ENCODE data around the gene CAPN5.

Gene CAPN5

DNA sequence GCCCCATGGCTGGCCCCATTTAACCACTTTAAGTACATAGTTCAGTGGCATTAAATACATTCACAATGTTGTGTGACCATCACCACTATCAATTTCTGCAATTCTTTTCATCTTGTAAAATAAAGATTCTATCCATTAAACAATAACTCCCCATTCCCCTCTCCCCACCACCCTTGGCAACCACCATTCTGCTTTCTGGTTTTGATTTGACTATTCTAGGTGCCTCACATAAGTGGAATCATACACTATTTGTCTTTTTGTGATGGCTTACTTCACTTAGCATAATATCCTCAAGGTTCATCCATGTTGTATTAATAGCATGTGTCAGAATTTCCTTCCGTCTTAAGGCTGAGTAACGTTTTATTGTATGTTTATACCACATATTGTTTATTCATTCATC lies 68.3 kb downstream of the CAPN5 start:
- no peak for DNase-seq (ENCODE audit: low read depth)

DNA sequence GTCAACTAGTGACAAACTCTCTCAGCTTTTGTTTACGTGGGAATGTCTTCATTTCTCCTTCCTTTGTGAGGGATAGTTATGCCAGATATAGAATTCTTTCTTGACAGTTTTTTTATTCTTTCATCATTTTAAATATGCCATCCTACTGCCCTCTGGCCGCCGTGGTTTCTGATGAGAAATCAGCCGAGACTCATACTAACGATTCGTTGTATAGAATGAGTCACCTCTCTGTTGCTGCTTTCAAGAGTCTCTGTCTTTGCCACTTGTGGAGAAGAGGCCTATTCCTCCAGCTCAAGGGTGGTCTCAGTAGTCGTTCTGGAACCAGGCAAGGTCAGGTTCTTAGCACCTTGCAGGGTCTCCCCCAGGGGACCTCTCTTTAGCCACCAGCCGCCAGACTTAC lies 69.3 kb downstream of the CAPN5 start:
- DNase-seq (ENCODE audit: low read depth), result no peak

GRCh38 chr11:77136784-77137420 lies 70.1 kb downstream of the CAPN5 start:
- no peak for DNase-seq (ENCODE audit: low read depth)

DNA sequence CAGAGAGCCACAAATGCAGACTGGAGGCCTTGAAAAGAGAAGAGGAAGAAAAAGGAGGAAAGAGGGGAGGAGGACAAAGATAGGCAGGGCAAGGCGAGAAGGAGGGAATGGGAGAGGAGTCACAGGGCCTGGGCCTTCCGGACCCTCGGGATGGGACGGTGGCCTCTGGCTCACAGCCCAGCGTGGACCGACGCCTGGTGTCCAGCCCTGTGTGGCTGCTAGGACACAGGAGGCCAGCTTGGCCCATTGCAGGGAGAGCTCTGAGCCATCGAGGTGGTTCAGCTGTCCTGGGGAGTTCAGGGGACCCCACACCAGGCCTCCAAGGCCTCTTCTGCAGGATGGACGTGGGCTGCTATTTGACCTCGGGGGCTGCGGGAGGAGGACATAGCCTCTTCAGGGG lies 70.7 kb downstream of the CAPN5 start:
- DNase-seq (ENCODE audit: low read depth), result no peak

- no peak for DNase-seq (ENCODE audit: low read depth)
Measured at GRCh38 chr11:77138106-77138649, 71.4 kb downstream of the CAPN5 start.

DNA sequence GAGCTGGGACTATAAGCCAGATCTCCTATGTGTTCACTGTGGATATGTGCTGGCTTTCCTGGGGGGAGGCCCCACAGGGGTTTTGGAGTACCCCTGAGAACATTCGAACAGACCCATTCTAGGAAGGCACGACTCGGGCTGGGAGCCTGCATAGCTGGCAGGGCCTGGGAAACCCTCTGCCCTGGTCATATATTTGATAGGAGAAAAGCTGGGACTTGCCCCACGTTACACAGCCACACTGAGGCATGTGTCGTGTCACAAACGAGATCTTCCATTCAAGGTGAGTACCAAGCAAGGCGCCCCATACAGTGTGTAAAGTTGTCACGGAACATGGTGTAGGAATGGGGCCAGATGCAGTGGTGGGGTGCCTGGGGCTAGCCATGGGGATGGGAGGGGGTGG lies 72.4 kb downstream of the CAPN5 start:
- no peak for DNase-seq (ENCODE audit: low read depth)

- DNase-seq (ENCODE audit: low read depth), result no peak
Measured at GRCh38 chr11:77140231-77140851, 73.6 kb downstream of the CAPN5 start.

GRCh38 chr11:77141034-77141433 lies 74.3 kb downstream of the CAPN5 start:
- no peak for DNase-seq (ENCODE audit: low read depth)

DNA sequence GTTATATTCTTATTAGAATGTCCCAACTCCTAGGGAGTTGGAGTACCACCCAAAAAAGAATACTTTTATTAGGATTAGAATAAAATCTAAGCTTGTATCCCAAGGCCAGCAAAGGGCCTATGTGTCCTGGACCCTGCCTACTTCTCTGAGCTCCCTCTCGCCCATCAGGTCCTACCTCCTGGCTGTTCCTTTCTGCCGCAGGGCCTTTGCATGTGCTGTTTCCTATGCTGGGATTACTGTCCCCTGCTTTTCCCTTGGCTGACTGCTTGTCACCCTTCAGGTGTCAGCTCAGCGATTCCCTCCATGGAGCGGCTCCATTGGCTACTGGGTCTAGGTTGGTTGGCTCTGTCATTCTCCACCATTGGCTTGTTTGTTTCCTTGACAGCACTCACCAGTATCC lies 74.7 kb downstream of the CAPN5 start:
- DNase-seq (ENCODE audit: low read depth), result no peak

- DNase-seq (ENCODE audit: low read depth), result no peak
Measured at GRCh38 chr11:77142091-77142975, 75.6 kb downstream of the CAPN5 start.

DNA sequence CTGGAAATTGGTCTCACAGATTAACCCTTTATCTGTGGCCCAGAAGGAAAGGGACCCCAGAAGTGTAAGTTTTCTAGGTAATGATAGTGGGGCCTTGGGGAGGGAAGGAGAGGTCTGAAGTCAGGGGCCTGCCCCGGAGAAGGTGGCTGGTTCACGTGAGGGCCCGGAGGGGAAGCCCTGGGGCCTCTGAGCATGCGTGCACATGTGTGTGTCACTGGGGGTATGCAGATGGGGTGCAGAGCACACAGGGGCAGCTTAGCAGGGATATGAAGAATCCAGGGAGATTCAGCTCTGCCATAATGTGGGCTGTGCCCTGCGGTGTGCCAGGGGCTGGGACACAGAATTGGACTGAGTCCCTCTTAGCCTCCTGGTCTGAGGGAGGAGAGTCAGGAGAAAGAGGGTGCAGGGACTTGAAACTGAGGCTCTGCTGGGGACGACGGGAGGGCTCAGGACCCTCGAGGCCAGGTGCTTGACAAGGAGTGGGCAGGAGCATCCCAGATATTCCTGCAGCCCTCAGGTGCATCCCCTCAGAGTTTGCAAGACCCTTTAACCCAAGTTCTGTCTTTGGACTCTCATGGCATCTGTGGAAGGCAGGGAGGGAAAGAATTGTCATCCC lies 76.7 kb downstream of the CAPN5 start:
- DNase-seq (ENCODE audit: low read depth), result no peak

- no peak for DNase-seq (ENCODE audit: low read depth)
Measured at GRCh38 chr11:77144196-77144856, 77.6 kb downstream of the CAPN5 start.

- DNase-seq (ENCODE audit: low read depth), result no peak
Measured at GRCh38 chr11:77144857-77145428, 78.2 kb downstream of the CAPN5 start.

- DNase-seq (ENCODE audit: low read depth), result no peak
Measured at GRCh38 chr11:77146261-77147035, 79.7 kb downstream of the CAPN5 start.

GRCh38 chr11:77147036-77147315 lies 80.2 kb downstream of the CAPN5 start:
- DNase-seq (ENCODE audit: low read depth), result no peak

DNA sequence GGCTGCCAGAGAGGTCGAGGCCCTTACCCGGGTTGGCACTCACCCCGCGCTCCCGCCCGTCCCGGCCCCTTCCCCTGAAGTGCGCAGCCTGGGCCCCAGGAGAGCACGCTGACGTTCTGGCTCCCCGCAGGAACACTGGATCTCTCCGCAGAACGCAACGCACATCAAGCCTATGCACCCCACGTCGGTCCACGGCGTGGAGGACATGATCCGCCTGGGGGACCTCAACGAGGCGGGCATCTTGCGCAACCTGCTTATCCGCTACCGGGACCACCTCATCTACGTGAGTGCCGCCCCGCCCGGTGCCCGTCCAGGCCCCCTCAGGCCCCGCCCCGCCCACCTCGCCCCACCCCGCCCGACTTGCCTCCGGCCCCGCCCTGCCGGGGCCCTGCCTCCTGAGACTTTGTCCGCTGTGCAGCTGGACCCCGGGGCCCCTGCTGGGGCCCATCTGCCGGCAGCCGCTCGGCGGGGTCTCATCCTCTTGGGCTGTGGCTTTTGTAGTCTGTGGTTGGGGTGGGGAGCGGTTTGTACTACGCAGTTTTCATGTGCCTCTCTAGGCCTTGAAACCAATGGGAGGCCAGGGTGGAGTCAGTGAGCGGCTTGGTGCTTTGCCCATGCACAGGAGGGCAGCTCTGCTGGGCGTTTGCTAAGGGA lies 81.0 kb downstream of the CAPN5 start:
- no peak for DNase-seq (ENCODE audit: low read depth)

DNA sequence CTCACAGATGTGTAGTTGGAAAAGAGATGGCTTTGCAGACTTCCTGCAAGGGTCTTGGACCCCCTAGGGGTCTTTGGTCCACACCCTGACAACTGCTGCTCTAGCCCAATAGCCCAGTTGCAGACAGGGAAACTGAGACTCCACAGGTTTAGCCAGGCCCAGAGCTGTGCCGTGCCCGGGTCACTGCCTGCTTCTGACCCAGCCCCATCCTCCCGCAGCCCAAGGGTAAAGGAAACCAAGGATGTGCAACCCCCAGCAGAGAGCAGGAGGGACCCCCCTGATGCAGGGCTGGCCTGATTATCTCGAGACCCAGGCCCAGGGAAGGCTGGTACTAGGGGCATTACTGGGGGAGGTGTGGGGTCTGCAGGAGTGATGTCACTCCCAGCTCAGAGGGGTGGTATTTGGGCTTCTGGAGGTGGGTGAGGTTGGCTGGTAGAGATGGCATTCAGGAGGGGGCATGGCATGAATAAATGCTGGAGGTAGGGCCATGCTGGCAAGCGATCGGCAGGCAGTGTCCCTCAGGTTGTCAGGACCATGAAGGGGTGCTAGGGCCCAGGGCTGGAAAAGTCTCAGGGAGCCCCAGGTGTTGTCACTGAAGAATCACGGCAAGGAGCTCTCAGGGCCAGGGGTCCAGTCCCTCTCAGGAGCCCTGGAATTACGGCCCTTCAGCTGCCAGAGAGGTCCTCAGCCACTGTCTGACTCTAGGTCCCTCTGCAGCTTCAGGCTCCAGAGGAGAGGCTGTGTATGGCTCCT lies 82.4 kb downstream of the CAPN5 start:
- no peak for DNase-seq (ENCODE audit: low read depth)

DNA sequence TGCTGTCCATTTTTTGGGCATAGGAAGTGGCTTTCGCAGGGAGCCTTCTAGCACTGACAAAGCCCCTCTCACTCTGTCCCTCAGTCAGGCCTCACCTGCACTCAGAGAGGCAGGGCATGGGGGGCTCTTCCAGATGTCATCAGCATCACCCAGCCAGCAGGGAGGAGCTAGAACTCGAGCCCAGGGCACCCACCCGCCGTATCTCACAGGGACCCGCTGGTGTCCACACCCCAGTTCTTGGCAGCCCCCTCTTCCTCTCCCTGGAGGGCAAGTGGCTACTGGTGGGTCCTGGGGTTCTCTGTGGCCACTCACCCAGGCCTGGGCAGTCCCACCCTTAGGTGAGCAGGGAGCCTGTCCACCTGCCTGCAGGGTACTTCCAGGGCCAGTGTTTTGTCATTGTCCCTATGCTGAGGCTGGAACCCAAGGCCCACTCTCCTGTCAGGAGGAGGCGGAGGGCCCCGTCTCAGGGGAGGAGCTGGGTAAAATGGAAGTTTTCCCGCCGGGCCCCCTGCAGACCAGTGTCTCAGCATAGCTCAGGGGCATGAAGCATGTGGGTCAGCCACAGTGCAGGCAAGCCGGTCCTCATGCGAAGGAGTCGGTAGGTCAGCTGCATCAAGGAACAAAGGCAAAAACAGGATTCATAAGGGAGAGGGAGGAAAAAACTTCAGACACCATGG lies 83.1 kb downstream of the CAPN5 start:
- DNase-seq (ENCODE audit: low read depth), result no peak

GRCh38 chr11:77150836-77151235 lies 84.1 kb downstream of the CAPN5 start:
- no peak for DNase-seq (ENCODE audit: low read depth)

All from activated T-helper 9 cell treated with anti-CD3 and anti-CD28 coated beads, Interleukin-2, amount 50 U/mL, for 16 hours (primary cell).